K562 (cell line): ENCODE data around the gene ADNP2. TPM values are rescaled to one million over a fixed set of nuclear protein-coding genes. Genes with fewer than 3 reads are reported as not detected.

Experiments
- ATAC-seq: fragments of 200-7000 bp; cut with Tn5 transposase; 3 replicates; pipeline ENCODE4 v1.9.1; 2020; ENCODE audit warnings: moderate library complexity
- BruUV-seq: library from RNA; stranded (reverse); fragments of 400-500 nt; replicated peaks from 2 replicates; lab custom pipeline; 2021; lab: Mats Ljungman, UMichigan
- CTCF ChIA-PET: fragments of 300-600 bp; formaldehyde crosslinking; extraction: SDS; loops from one replicate; lab custom pipeline; 2021; ENCODE audit warnings: low intra/inter-chr PET ratio; lab: Yijun Ruan, JAX
- POLR2A ChIA-PET: fragments of 300-600, 350-650 bp; sonication (Branson Sonifier 250); formaldehyde crosslinking; extraction: SDS; loops from one replicate; lab custom pipeline; 2021; ENCODE audit warnings: antibody characterized with exemption, inconsistent platforms; lab: Yijun Ruan, JAX
- DNase-seq, 4 experiments: peaks; one replicate each; pipeline versions ENCODE4 v3.0.0 to v3.0.0-alpha.2; 2011 to 2018; ENCODE audit warnings: low spot score in 3 of 4, mixed read lengths in 3 of 4; ENCODE audit errors: extremely low read depth in 1 of 4
- FAIRE-seq: peaks from 2 replicates; lab custom pipeline; 2011; peaks lifted over from hg19 to GRCh38; lab: Jason Lieb, UNC
- H2AFZ ChIP-seq: 2 replicates; pipeline ENCODE4 v1.6.0; 2011; ENCODE audit warnings: low read depth, low read length, control low read depth, inconsistent platforms
- H3K27ac ChIP-seq: fragments of 200-600 bp; 3 replicates; pipeline ENCODE4 v1.8.0; 2011; ENCODE audit warnings: low read depth, mild to moderate bottlenecking, control low read depth, inconsistent platforms, low read length, moderate library complexity, mixed read lengths; ENCODE audit errors: extremely low read depth
- H3K27me3 ChIP-seq, 2 experiments: fragments of 300-600 bp in 1 of 2; 2 replicates in 1 of 2; 3 replicates in 1 of 2; pipeline versions ENCODE4 v1.6.0 to v1.8.0; 2011; ENCODE audit warnings: inconsistent platforms in 2 of 2, low read length in 2 of 2, mild to moderate bottlenecking in 1 of 2, mixed read lengths in 1 of 2, moderate library complexity in 1 of 2; ENCODE audit not compliant: control insufficient read depth in 2 of 2, insufficient read depth in 2 of 2
- H3K36me3 ChIP-seq: fragments of 300-600 bp; 3 replicates; pipeline ENCODE4 v1.8.0; 2011; ENCODE audit warnings: mild to moderate bottlenecking, low read length, inconsistent platforms; ENCODE audit not compliant: control insufficient read depth, insufficient read depth
- H3K4me1 ChIP-seq, 2 experiments: fragments of 200-600 bp in 1 of 2; replicated peaks in 1 of 2; 2 replicates in 1 of 2; 3 replicates in 1 of 2; pipeline versions ENCODE4 v1.5.1 to v1.8.0; 2011; ENCODE audit warnings: inconsistent platforms in 2 of 2, low read length in 2 of 2, mild to moderate bottlenecking in 1 of 2, mixed read lengths in 1 of 2, moderate library complexity in 1 of 2; ENCODE audit not compliant: control insufficient read depth in 2 of 2, insufficient read depth in 2 of 2
- H3K4me2 ChIP-seq: 2 replicates; pipeline ENCODE4 v1.6.1; 2011; ENCODE audit warnings: low read length, control low read depth, inconsistent platforms, mixed read lengths; ENCODE audit not compliant: insufficient read depth
- H3K4me3 ChIP-seq: fragments of 200-600 bp; sonication (generic), shearing (Covaris generic); 2 replicates; pipeline ENCODE4 v1.5.1; 2016; ENCODE audit warnings: control low read depth, inconsistent platforms
- H3K79me2 ChIP-seq: fragments of 200-600 bp; 3 replicates; pipeline ENCODE4 v1.8.0; 2011; ENCODE audit warnings: low read length, inconsistent platforms; ENCODE audit not compliant: control insufficient read depth, insufficient read depth
- H3K9ac ChIP-seq, 2 experiments: 2 replicates each; pipeline versions ENCODE4 v1.6.0 to v1.6.1; 2011; ENCODE audit warnings: low read depth in 2 of 2, low read length in 2 of 2, control low read depth in 1 of 2, inconsistent platforms in 1 of 2, mild to moderate bottlenecking in 1 of 2, mixed read lengths in 1 of 2; ENCODE audit not compliant: insufficient read depth in 1 of 2
- H3K9me1 ChIP-seq: one replicate; pipeline ENCODE4 v1.6.0; 2011; ENCODE audit warnings: inconsistent platforms, mild to moderate bottlenecking, low read length, moderate library complexity; ENCODE audit not compliant: control insufficient read depth, insufficient read depth
- H3K9me3 ChIP-seq: replicated peaks from 2 replicates; pipeline ENCODE4 v1.5.1; 2011; ENCODE audit warnings: low read depth, low read length, inconsistent platforms; ENCODE audit not compliant: control insufficient read depth, insufficient read depth
- H4K20me1 ChIP-seq: replicated peaks from 2 replicates; pipeline ENCODE4 v1.6.1; 2011; ENCODE audit warnings: low read length, inconsistent platforms, mixed read lengths; ENCODE audit not compliant: control insufficient read depth, insufficient read depth
- CBFA2T2 ChIP-seq: fragments of 450-650 bp; conservative IDR thresholded peaks from 2 replicates; pipeline ENCODE4 v1.6.1; 2017; ENCODE audit warnings: mild to moderate bottlenecking
- FOXJ2 ChIP-seq: fragments of 200-800 bp; sonication (Bioruptor generic); IDR thresholded peaks from 2 replicates; pipeline ENCODE4 v1.6.1; 2016; ENCODE audit warnings: missing genetic modification characterization, missing compliant biosample characterization
- JUNB ChIP-seq: fragments of 450-650 bp; formaldehyde crosslinking; conservative IDR thresholded peaks from 2 replicates; pipeline ENCODE4 v1.4.0; 2020; ENCODE audit warnings: mild to moderate bottlenecking
- MEF2D ChIP-seq: conservative IDR thresholded peaks from 2 replicates; pipeline ENCODE4 v1.6.1; 2016; ENCODE audit warnings: low read depth, missing genetic modification characterization, missing compliant biosample characterization
- POLR2B ChIP-seq: fragments of 450-650 bp; IDR thresholded peaks from 2 replicates; pipeline ENCODE4 v1.6.1; 2018; ENCODE audit warnings: low read depth; ENCODE audit not compliant: partially characterized antibody
- PTBP1 ChIP-seq: fragments of 200-400 bp; formaldehyde crosslinking; IDR thresholded peaks from 2 replicates; pipeline ENCODE4 v1.6.1; 2017; ENCODE audit warnings: low read depth, low read length
- SIN3A ChIP-seq, 2 experiments: fragments of 150-350 bp in 1 of 2; IDR thresholded peaks; 2 replicates each; pipeline ENCODE4 v1.6.1; 2011 to 2016; ENCODE audit warnings: borderline replicate concordance in 2 of 2, low read depth in 2 of 2, low read length in 2 of 2, mild to moderate bottlenecking in 2 of 2, moderate library complexity in 2 of 2; ENCODE audit not compliant: control insufficient read depth in 1 of 2
- SIRT6 ChIP-seq: IDR thresholded peaks from one replicate; pipeline ENCODE4 v1.6.1; 2012; ENCODE audit warnings: low read depth, mild to moderate bottlenecking, control low read depth, inconsistent platforms, low read length, moderate library complexity
- SNAPC5 ChIP-seq: fragments of 250-450 bp; sonication (Bioruptor Pico); IDR thresholded peaks from 2 replicates; pipeline ENCODE4 v1.8.0; 2021; ENCODE audit warnings: moderate library complexity, mild to moderate bottlenecking, inconsistent platforms
- TGIF2 ChIP-seq: sonication (generic); formaldehyde crosslinking; IDR thresholded peaks from 2 replicates; pipeline ENCODE4 v1.8.1; 2022; ENCODE audit warnings: mild to moderate bottlenecking, missing genetic modification reagents, moderate library complexity
- THRAP3 ChIP-seq: fragments of 450-650 bp; IDR thresholded peaks from 2 replicates; pipeline ENCODE4 v1.6.1; 2016; ENCODE audit warnings: mild to moderate bottlenecking, inconsistent platforms, borderline replicate concordance
- XRCC4 ChIP-seq: IDR thresholded peaks from one replicate; pipeline ENCODE4 v1.6.1; 2011; ENCODE audit not compliant: insufficient read depth, insufficient read length; ENCODE audit errors: extremely low read depth
- ZNF165 ChIP-seq: fragments of 250-450 bp; sonication (Bioruptor Pico); IDR thresholded peaks from 2 replicates; pipeline ENCODE4 v1.4.0; 2020; ENCODE audit warnings: borderline replicate concordance
- WGBS: fragments of 100-300 bp; shearing (Covaris generic); methylation state at CpG from one replicate; pipeline ENCODE4 v1.1.6; 2016; ENCODE audit warnings: low coverage, mixed read lengths; ENCODE audit not compliant: insufficient coverage; ENCODE audit errors: missing lambda C conversion rate; 5-methylcytosine and 5-hydroxymethylcytosine counted together
- in situ Hi-C: fragments of 300-500 bp; cut with MboI; formaldehyde crosslinking; loops from 4 replicates; pipeline ENCODE4 v1.15.0; 2018; ENCODE audit warnings: inconsistent platforms, mixed read lengths
- intact Hi-C: fragments of 100-400 bp; cut with micrococcal nuclease; formaldehyde crosslinking; loops from 2 replicates; pipeline ENCODE4 v1.14.2; 2022
- polyA plus RNA-seq, 8 experiments: library from polyadenylated mRNA; depleted of rRNA in 4 of 8; stranded (reverse) in 5 of 8; unstranded in 3 of 8; fragments of >200 nt; fragmentation: Nextera tagmentation in 2 of 8; fragmentation: Illumina TruSeq in 1 of 8; extraction: Ambion mirVana in 2 of 8; extraction: Trizol in 1 of 8; gene quantifications; 2 replicates each; pipeline versions ENCODE4 v1.2.1 to v1.2.3, GENCODE V29; 2011 to 2014; ENCODE audit warnings: inconsistent platforms in 1 of 8, missing spikeins in 1 of 8
- total RNA-seq, 7 experiments: library from RNA; depleted of rRNA in 6 of 7; stranded (reverse); fragments of >200 nt in 6 of 7; fragmentation: Illumina TruSeq in 2 of 7; extraction: Trizol in 2 of 7; gene quantifications; 2 replicates each; pipeline versions ENCODE4 v1.2.1 to v1.2.3, GENCODE V29; 2011 to 2021; ENCODE audit warnings: low replicate concordance in 1 of 7

ADNP2 gene
- total and polyA plus RNA-seq, 9 of the 15 experiments (the other 6 are each of a cell fraction or from before 2014, with no cell fraction given) = 5.8 to 24.3 (median 16.0) TPM

DNA sequence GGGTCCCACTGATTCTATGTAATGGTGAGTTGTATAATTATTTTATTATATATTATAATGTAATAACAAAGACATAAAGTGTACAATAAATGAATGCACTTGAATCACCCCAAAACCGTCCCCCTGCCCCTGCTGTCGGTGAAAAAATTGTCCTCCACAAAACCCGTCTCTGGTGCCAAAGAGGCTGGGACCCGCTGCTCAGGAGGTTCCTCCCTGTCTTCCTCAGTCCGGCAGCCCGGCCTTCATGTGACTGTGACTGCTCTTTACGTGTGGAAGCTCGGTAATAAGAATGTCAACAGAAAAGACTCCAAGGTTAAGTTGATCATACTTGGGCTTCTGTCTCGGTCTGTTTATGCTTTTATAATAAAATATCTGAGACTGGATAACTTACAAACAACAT, 32.7 kb upstream of the ADNP2 start:
- no peaks in the 10 kb centered on the region for H3K9me3 ChIP-seq
- TF ChIP-seq PTBP1 (no peak), XRCC4 (no peak), JUNB (no peak), SIN3A (IDR thresholded peaks at IDR 0.05; ENCODE audit: borderline replicate concordance in 2 of 2, control insufficient read depth in 1 of 2, low read depth in 2 of 2, low read length in 2 of 2) (no peak)

DNA sequence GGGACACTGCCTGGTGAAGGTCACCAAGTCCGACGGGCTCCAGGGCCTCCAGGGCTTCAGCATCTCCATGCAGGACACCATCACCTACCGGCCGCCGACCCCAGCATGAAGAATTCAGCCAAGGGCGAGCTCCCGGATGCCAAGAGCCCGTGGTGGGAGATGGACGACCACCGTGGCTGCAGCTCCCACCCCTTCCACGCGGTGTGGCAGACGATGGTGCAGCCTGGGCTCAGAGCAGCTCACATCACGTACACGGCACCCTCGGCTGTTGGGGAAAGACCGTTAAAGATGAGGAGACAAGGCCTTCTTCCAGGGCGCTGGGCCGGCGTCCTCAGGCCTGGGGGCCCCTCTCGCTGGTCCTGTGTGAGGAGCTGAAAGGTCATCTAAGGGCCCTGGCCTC, 31.2 kb upstream of the ADNP2 start:
- in situ Hi-C loops = no loop called here
- WGBS = 22% methylated on average over 18 of the region's 21 CpGs
- TF ChIP-seq ZNF165 (no peak), THRAP3 (no peak), FOXJ2 (tag) (no peak), CBFA2T2 (no peak), TGIF2 (CRISPR knock-in tag) (no peak), MEF2D (tag) (no peak), POLR2B (no peak), SIRT6 (no peak), SNAPC5 (no peak)

More for the DNA sequence above, 32.7 kb upstream of the ADNP2 start:
- in situ Hi-C loops (no loop called here), intact Hi-C loops (no loop called here)
- CTCF ChIA-PET = no interaction called here
- no peaks in the 10 kb centered on the region; a peak in 1 of 5 replicates for H3K4me1 ChIP-seq
- H3K27me3 ChIP-seq = peaks cover 2 to 11% of the 10 kb centered on the region in 2 experiments; a peak in 2 of 5 replicates
- WGBS = 13% methylated on average over 9 of the region's 9 CpGs
- H3K36me3 ChIP-seq = no peaks in the 10 kb centered on the region
- FAIRE-seq (no peak), ATAC-seq (no peak), DNase-seq (no peak)
- H3K9me1 ChIP-seq = no peaks in the 10 kb centered on the region
- no peaks in the 10 kb centered on the region for H3K79me2 ChIP-seq
- H4K20me1 ChIP-seq = no peaks in the 10 kb centered on the region
- POLR2A ChIA-PET = no interaction called here
- no peak overlapping the region for H3K4me2 ChIP-seq
- no peak overlapping the region for H3K27ac ChIP-seq
- no peak overlapping the region for H3K9ac ChIP-seq
- no peak overlapping the region for H2AFZ ChIP-seq
- BruUV-seq = no TSS peak
- H3K4me3 ChIP-seq = no peak overlapping the region

More for the DNA sequence above, 31.2 kb upstream of the ADNP2 start:
- Histone ChIP-seq H3K9me3 (no peaks in the 10 kb centered on the region), H3K4me3 (no peak overlapping the region), H3K27ac (no peak overlapping the region), H3K9ac (no peak overlapping the region), H3K4me1 (no peaks in the 10 kb centered on the region; a peak in 1 of 5 replicates), H3K9me1 (no peaks in the 10 kb centered on the region), H2AFZ (no peak overlapping the region), H3K4me2 (no peak overlapping the region), H4K20me1 (no peaks in the 10 kb centered on the region), H3K79me2 (no peaks in the 10 kb centered on the region), H3K27me3 (peaks cover 2 to 18% of the 10 kb centered on the region in 2 experiments; a peak in 3 of 5 replicates), H3K36me3 (no peaks in the 10 kb centered on the region)
- CTCF ChIA-PET = no interaction called here
- ATAC-seq = no peak
- FAIRE-seq = no peak
- intact Hi-C loops = no loop called here
- POLR2A ChIA-PET = no interaction called here
- DNase-seq = no peak
- BruUV-seq = no TSS peak
